Kidney epithelial cell (primary cell): Measurements from ENCODE around the gene NUFIP1. TPM values are rescaled to one million over a fixed set of nuclear protein-coding genes. Genes with fewer than 3 reads are reported as not detected.

Experiments used
- DNase-seq: peaks from one replicate; pipeline ENCODE4 v3.0.0-alpha.2; 2010; ENCODE audit warnings: low read depth
- H3K27me3 ChIP-seq: 2 replicates; pipeline ENCODE4 v1.6.0; 2011; ENCODE audit warnings: low read length; ENCODE audit not compliant: control insufficient read depth, insufficient read depth
- H3K36me3 ChIP-seq: 2 replicates; pipeline ENCODE4 v1.5.1; 2011; ENCODE audit warnings: low read length; ENCODE audit not compliant: control insufficient read depth, insufficient read depth
- H3K4me3 ChIP-seq: 2 replicates; pipeline ENCODE4 v1.5.1; 2011; ENCODE audit warnings: low read depth, mild to moderate bottlenecking, control low read depth, low read length
- CTCF ChIP-seq: IDR thresholded peaks from 2 replicates; pipeline ENCODE4 v1.5.1; 2011; ENCODE audit warnings: mild to moderate bottlenecking, moderate library complexity, low read length, control low read depth, inconsistent platforms; ENCODE audit not compliant: insufficient read depth, poor library complexity, severe bottlenecking
- total RNA-seq: library from RNA; depleted of rRNA; stranded (reverse); fragments of >200 nt; gene quantifications from 2 replicates; pipeline ENCODE4 v1.2.3, GENCODE V29; 2015

The NUFIP1 gene
- total RNA-seq, 1 donor from 2014 or later: 6.3 TPM

GRCh38 chr13:44895264-44895952 lies 93.9 kb downstream of the NUFIP1 start:
- DNase-seq: no peak
- TF ChIP-seq CTCF: no peak
- Histone ChIP-seq H3K4me3 (no peak overlapping the region), H3K36me3 (no peaks in the 10 kb centered on the region), H3K27me3 (no peaks in the 10 kb centered on the region)

- no peak for DNase-seq
- no peak for TF ChIP-seq CTCF
- H3K36me3 ChIP-seq: no peaks in the 10 kb centered on the region
- no peaks in the 10 kb centered on the region for H3K27me3 ChIP-seq
- no peak overlapping the region for H3K4me3 ChIP-seq
These were observed 95.1 kb downstream of the NUFIP1 start for GRCh38 chr13:44894001-44894770.

Other genes starting within 250 kb of the NUFIP1 start
- gene GPALPP1, start 67 bp upstream of the NUFIP1 start, total RNA-seq: 26.5 and 26.9 TPM in 2 replicates
- gene GTF2F2, start 131.0 kb upstream of the NUFIP1 start, total RNA-seq: 26.8 and 29.5 TPM in 2 replicates
- not detected in 2 replicates for gene KCTD4, start 211.6 kb upstream of the NUFIP1 start, total RNA-seq